Upper lobe of right lung (tissue), 1 donor: ENCODE results near the gene HOXB8. TPM values are rescaled to one million over a fixed set of nuclear protein-coding genes. Genes with fewer than 3 reads are reported as not detected.

Experiments used
- ATAC-seq: fragments of 200-7000 bp; cut with Tn5 transposase; one replicate; pipeline ENCODE4 v1.9.1; 2020; ENCODE audit warnings: mild to moderate bottlenecking, moderate library complexity
- DNase-seq: peaks from one replicate; pipeline ENCODE4 v3.0.0-alpha.2; 2020
- H3K27ac ChIP-seq: fragments of 200-600 bp; one replicate; pipeline ENCODE4 v1.8.0; 2022
- H3K27me3 ChIP-seq: fragments of 200-600 bp; one replicate; pipeline ENCODE4 v1.8.0; 2022; ENCODE audit warnings: mild to moderate bottlenecking
- H3K36me3 ChIP-seq: fragments of 200-600 bp; one replicate; pipeline ENCODE4 v1.8.0; 2022
- H3K4me1 ChIP-seq: fragments of 200-600 bp; one replicate; pipeline ENCODE4 v1.8.0; 2022
- H3K4me3 ChIP-seq: fragments of 200-600 bp; one replicate; pipeline ENCODE4 v1.8.0; 2022; ENCODE audit warnings: mild to moderate bottlenecking
- H3K9me3 ChIP-seq: fragments of 200-600 bp; one replicate; pipeline ENCODE4 v1.8.0; 2022
- CTCF ChIP-seq: fragments of 200-600 bp; IDR thresholded peaks from one replicate; pipeline ENCODE4 v1.8.0; 2022; ENCODE audit warnings: antibody characterized with exemption
- intact Hi-C: fragments of 100-400 bp; cut with DNase I; formaldehyde crosslinking; loops from one replicate; pipeline ENCODE4 v1.11.0; 2022
- total RNA-seq: library from RNA; stranded (reverse); fragmentation: NEBNext Ultra II Directional; extraction: Animal tissue kit (Norgen Biotek cat#: 25700); gene quantifications from one replicate; pipeline ENCODE4 v1.2.1, GENCODE V29; 2021
- donor health status: DM: no; HTN: yes; CAD: no; lungs with severe emphysema.

The HOXB8 gene
- total RNA-seq, 1 donor from 2014 or later, result 1.0 TPM

- Histone ChIP-seq H3K9me3 (no peaks in the 10 kb centered on the region), H3K4me1 (peaks cover 9% of the 10 kb centered on the region), H3K36me3 (no peaks in the 10 kb centered on the region), H3K27me3 (peaks cover 100% of the 10 kb centered on the region), H3K4me3 (no peak overlapping the region), H3K27ac (no peak overlapping the region)
- intact Hi-C loops, result no loop called here
- ATAC-seq (no peak), DNase-seq (no peak)
- TF ChIP-seq CTCF, result no peak
Measured at GRCh38 chr17:48643697-48644012, 28.6 kb upstream of the HOXB8 start.

- TF ChIP-seq CTCF, result no peak
- Histone ChIP-seq H3K4me3 (no peak overlapping the region), H3K27me3 (peaks cover 100% of the 10 kb centered on the region), H3K27ac (no peak overlapping the region), H3K4me1 (peaks cover 9% of the 10 kb centered on the region), H3K36me3 (no peaks in the 10 kb centered on the region), H3K9me3 (no peaks in the 10 kb centered on the region)
- DNase-seq (no peak), ATAC-seq (no peak)
- intact Hi-C loops, result no loop called here
Measured at GRCh38 chr17:48642843-48643696, 28.0 kb upstream of the HOXB8 start.

DNA sequence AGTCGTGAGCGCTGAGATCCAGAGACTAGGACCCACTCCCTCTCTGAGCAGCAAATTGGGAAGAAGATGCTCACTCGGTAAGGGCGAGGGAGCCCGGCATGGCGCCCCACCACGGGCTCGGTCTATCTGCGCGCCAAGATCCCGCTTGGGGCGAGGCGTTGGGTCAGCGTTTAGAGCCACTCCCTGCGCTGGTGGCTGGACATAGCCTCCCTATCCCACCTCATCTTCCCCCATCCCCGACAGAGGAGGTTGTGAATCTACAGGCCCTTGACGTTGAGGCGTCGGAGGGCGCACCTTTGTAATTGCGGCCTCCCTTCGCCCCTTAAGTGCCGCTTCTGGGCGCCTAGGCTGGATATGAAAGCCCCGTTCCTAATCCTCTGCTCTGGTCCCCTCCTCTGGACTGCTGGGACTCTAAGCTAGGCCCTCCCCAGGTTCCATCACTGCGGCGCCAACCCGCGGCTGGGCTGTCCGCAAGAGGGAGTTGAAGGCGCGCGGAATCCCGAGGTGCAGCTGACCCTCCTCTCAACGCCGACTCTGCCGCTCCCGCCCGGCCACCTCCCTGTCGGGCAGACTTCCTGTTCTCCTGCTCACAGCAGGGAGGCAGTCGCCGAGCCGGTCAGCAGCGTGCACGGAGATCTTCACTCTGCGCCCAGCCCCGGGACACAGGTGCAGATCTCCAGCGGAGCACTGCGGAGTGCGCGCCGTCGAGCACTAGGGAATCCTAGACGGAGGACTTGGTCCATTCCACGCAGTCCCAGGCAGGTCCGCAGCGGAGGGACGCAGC is 27.2 kb upstream of the HOXB8 start:
- no peaks in the 10 kb centered on the region for H3K36me3 ChIP-seq
- intact Hi-C loops, result no loop called here
- no peak overlapping the region for H3K27ac ChIP-seq
- ATAC-seq (no peak), DNase-seq (no peak)
- peaks cover 100% of the 10 kb centered on the region for H3K27me3 ChIP-seq
- no peaks in the 10 kb centered on the region for H3K9me3 ChIP-seq
- no peak for TF ChIP-seq CTCF
- H3K4me3 ChIP-seq, result no peak overlapping the region
- H3K4me1 ChIP-seq, result peaks cover 2% of the 10 kb centered on the region

DNA sequence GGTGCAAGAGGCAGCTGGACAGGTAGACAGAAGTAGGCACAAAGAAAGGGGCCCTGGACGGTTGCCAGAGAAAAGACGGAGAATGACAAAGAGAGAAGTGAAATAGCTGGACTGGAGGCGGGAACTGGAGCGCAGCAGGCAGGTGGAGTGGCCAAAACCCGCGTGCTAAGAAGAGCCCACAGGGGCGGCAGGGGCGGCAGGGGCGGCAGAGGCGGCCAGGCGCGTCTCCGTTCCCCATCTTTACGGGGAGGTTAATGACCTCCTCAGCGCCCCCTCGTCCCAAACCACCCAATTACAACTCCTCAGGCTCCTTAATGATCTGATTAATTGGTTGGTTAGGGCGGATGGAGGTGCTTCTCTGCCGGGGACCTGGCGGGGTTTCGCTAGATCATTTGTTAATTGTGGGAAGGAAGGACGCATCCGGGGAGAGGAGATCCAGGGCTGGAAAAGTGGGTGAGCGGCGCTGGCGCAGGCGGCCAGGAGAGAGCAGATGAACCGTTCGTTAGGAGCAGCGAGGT is 26.5 kb upstream of the HOXB8 start:
- peaks cover 100% of the 10 kb centered on the region for H3K27me3 ChIP-seq
- H3K27ac ChIP-seq, result no peak overlapping the region
- no peak for TF ChIP-seq CTCF
- H3K4me1 ChIP-seq, result no peaks in the 10 kb centered on the region
- no peak for ATAC-seq
- DNase-seq, result no peak
- intact Hi-C loops, result no loop called here
- H3K4me3 ChIP-seq, result no peak overlapping the region
- no peaks in the 10 kb centered on the region for H3K36me3 ChIP-seq
- no peaks in the 10 kb centered on the region for H3K9me3 ChIP-seq

GRCh38 chr17:48640858-48641180 is 25.7 kb upstream of the HOXB8 start:
- Histone ChIP-seq H3K4me1 (no peaks in the 10 kb centered on the region), H3K9me3 (no peaks in the 10 kb centered on the region), H3K36me3 (no peaks in the 10 kb centered on the region), H3K27me3 (peaks cover 100% of the 10 kb centered on the region), H3K27ac (no peak overlapping the region), H3K4me3 (no peak overlapping the region)
- TF ChIP-seq CTCF, result no peak
- intact Hi-C loops, result no loop called here
- ATAC-seq (no peak), DNase-seq (no peak)
